Myocyte (in vitro differentiated cells): ENCODE data around the gene RFPL2. TPM values are rescaled to one million over a fixed set of nuclear protein-coding genes. Genes with fewer than 3 reads are reported as not detected.
"Not testable (repeated sequence)": the region's sequence is repeated elsewhere in the genome, so short reads cannot be mapped to it uniquely, and the experiment has no call there.

Source experiments
- DNase-seq: peaks from one replicate; pipeline ENCODE4 v3.0.0-alpha.2; 2012; ENCODE audit warnings: low read depth
- total RNA-seq: library from RNA; depleted of rRNA; stranded (reverse); fragments of >200 nt; gene quantifications from 2 replicates; pipeline ENCODE4 v1.2.3, GENCODE V29; 2014

Gene RFPL2
- total RNA-seq, 1 donor from 2014 or later = not detected

DNA sequence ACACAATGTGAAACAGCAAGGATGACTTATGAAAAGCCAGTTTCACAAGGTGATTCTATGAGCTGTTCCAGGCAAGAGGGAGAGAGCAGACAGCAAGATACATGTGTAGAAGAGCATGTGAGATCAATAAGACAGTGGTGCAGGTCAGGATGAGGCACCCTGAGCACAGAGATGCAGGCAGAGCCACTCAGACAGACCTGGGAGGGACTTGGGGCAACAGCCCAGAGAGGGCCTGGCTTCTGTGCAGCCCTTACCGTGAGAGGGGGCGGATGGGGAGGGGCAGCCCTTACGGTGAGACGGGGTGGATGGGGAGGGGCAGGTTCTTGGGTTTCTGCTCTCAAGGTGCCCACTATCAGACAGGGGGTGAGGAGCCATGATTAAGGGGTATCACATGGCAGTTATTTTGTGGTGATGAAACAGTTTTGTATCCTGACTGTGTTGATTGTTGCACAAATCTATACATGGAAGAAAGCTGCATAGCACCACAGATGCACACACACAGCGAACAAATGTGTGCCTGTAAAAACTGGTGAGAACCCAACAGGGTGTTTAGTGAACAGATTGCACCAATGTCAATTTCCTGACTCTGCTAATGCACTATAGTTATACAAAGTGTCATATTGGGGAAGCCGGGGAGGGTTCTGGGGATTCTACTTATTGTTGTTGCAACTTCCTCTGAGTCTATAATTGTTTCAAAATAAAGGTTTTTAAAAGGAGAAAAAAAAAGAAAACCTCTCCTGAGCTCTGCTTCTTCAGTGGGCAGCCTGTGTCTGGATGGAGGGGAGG, 40.6 kb downstream of the RFPL2 start:
- no peak for DNase-seq

GRCh38 chr22:32160411-32160810, 44.5 kb downstream of the RFPL2 start:
- DNase-seq = not testable (repeated sequence)

- DNase-seq = no peak
Observed at GRCh38 chr22:32158712-32159533, 46.0 kb downstream of the RFPL2 start, which contains the start of gene C22orf42. Gene C22orf42 (minus strand): TSS chr22:32159303. CDS start chr22:32159215, 88 bp downstream.

GRCh38 chr22:32157632-32158031, 47.2 kb downstream of the RFPL2 start:
- not testable (repeated sequence) for DNase-seq

- DNase-seq = not testable (repeated sequence)
Observed at GRCh38 chr22:32154727-32155126, 50.1 kb downstream of the RFPL2 start.

GRCh38 chr22:32151641-32152040, 53.2 kb downstream of the RFPL2 start:
- DNase-seq = not testable (repeated sequence)

DNA sequence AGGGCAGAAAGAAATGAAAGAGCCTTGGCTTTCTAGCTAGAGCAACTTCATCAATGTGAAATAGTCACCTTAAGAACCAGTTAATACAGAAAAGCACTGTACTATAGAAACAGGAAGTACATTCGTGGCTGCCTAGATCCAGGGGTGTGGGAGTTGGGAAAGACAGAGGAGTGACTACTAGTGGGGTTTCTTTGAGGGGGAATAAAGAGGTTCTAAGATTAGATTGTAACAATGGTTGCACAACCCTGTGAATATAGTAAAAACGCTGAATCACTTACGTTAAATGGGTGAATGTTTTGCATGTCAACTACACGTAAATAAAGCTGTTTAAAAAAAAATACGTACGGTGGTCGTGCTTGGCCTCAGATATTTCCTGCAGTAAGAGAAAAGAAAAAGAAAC, 54.2 kb downstream of the RFPL2 start:
- not testable (repeated sequence) for DNase-seq

DNA sequence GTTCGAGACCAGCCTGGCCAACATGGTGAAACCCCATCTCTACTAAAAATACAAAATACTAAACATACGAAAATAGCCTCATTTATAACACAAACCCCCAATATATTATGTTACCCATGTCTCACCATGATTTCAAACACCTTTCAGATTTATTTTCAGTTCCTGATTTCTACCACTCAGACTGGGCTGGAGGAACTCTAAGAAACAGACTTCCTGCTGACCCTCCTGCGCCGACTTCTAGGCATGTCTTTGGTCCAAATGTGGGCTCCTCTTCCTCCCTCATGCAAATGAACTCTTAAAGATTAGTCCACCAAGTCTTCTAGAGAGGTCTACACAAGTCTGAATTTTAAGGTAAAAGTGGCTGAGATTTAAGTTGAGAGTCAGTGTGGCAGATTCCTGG, 56.5 kb downstream of the RFPL2 start:
- not testable (repeated sequence) for DNase-seq

DNA sequence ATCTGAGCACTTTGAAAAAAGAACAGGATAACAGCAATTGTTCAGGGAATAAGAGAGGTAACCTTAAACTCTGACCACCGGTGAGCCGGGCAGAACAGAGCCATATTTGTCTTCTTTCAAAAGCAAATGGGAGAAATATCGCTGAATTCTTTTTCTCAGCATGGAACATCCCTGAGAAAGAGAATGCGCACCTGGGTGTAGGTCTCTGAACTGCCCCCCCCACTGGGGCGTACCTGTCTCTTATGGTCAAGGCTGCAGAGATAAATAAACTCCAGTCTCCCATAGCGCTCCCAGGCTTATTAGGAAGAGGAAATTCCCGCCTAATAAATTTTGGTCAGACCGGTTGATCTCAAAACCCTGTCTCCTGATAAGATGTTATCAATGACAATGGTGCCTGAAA, 57.7 kb downstream of the RFPL2 start:
- DNase-seq = not testable (repeated sequence)

GRCh38 chr22:32144496-32145274, 60.2 kb downstream of the RFPL2 start:
- DNase-seq = no peak

- DNase-seq = no peak
Observed at GRCh38 chr22:32142600-32142999, 62.3 kb downstream of the RFPL2 start.

DNA sequence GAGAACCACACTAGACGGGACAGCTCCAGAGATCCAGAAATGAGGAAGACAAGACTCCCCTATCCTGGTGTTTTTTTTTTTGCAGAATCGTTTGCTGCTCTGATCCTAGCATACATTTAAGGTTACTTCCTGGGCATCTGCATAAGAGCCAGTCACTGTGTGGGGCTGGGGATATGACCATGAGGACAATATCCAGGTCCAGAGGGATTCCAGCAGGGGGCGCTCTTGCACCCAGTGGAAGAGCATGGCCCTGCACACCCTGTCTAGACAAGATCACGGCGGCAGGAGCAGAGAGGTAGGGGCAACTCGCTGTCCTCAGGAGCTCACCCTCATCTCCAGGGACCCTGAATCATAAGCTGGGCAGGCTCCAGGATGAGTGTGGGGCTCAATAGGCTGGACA, 64.2 kb downstream of the RFPL2 start:
- DNase-seq = not testable (repeated sequence)

Other genes with a start within 250 kb of the RFPL2 start
- gene SLC5A1, start 161.8 kb downstream of the RFPL2 start, total RNA-seq = not detected in 2 replicates
- gene C22orf42, start 45.8 kb downstream of the RFPL2 start, total RNA-seq = not detected in 2 replicates
- not detected in 2 replicates for gene SLC5A4, start 50.3 kb upstream of the RFPL2 start, total RNA-seq
- not detected in 2 replicates for gene RFPL3, start 152.8 kb upstream of the RFPL2 start, total RNA-seq
- gene RTCB, start 207.2 kb upstream of the RFPL2 start, total RNA-seq = 93.0 and 100 TPM in 2 replicates